ENCODE data around the gene SLC22A23. TPM values are rescaled to one million over a fixed set of nuclear protein-coding genes. Genes with fewer than 3 reads are reported as not detected.

Gene SLC22A23
- total RNA-seq, 1 experiment from 2014 or later: 6.8 TPM

DNA sequence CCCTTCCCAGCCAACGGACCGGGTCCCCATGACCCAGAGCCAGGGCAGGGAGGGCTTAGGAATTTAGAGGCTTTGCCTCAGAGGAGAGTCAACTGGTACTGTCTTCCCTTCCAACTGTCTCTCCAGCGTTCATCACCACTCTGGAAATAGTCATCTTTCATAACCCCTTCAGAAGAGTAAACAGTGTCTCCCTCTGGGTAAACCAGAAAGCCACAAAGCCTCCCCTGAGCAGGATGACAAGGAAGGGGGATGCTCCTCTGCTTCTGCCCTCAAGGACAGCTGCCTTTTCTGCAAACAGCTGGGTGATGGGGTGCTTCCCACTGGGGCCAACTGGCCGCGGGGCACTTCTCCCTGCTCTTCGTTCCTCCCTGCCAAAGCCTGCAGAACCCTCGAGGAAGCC lies 108.0 kb downstream of the SLC22A23 start:
- Histone ChIP-seq H3K14ac (ENCODE audit: insufficient read depth, low read length) (no peak overlapping the region), H2AFZ (ENCODE audit: low read length) (no peak overlapping the region), H2BK5ac (ENCODE audit: insufficient read length, low read length) (no peak overlapping the region), H2BK15ac (ENCODE audit: low read depth, low read length) (no peak overlapping the region), H3K9me3 (ENCODE audit: control insufficient read depth, low read depth, low read length) (no peaks in the 10 kb centered on the region), H4K20me1 (ENCODE audit: control insufficient read depth, insufficient read depth, insufficient read length) (no peaks in the 10 kb centered on the region), H3K18ac (ENCODE audit: insufficient read length, low read depth, low read length) (no peak overlapping the region), H2BK120ac (ENCODE audit: low read depth, low read length, poor library complexity, severe bottlenecking) (no peak overlapping the region), H2BK20ac (ENCODE audit: low read depth, low read length, poor library complexity, severe bottlenecking) (no peak overlapping the region), H4K5ac (ENCODE audit: insufficient read length, low read depth, low read length) (no peak overlapping the region), H3K4me2 (ENCODE audit: insufficient read depth, insufficient read length, low read length) (no peak overlapping the region), H3K27me3 (ENCODE audit: insufficient read depth, low read length) (no peaks in the 10 kb centered on the region), H3K23me2 (ENCODE audit: insufficient read length, low read depth, low read length, poor library complexity, severe bottlenecking) (no peaks in the 10 kb centered on the region), H2BK12ac (ENCODE audit: insufficient read length, low read depth, low read length) (no peak overlapping the region), H3K56ac (ENCODE audit: insufficient read length, low read depth, low read length) (no peak overlapping the region), H3T11ph (ENCODE audit: low read length) (no peak overlapping the region), H3K4ac (ENCODE audit: low read depth, low read length) (no peak overlapping the region), H3K9ac (ENCODE audit: extremely low read depth, insufficient read length, low read length) (no peak overlapping the region), H4K8ac (replicated peaks; ENCODE audit: insufficient read length, low read depth, low read length) (no peak overlapping the region), H3K23ac (ENCODE audit: insufficient read length, low read depth, low read length) (no peak overlapping the region), H4K91ac (ENCODE audit: insufficient read length, low read depth, low read length) (no peak overlapping the region), H2AK5ac (ENCODE audit: insufficient read length, low read length) (no peak overlapping the region), H3K27ac (ENCODE audit: insufficient read length, low read depth, low read length) (no peak overlapping the region), H3K79me2 (ENCODE audit: insufficient read depth, low read length) (no peaks in the 10 kb centered on the region; the same call in 1 of the 2 replicates), H3K79me1 (ENCODE audit: insufficient read depth, low read depth, low read length, poor library complexity, severe bottlenecking) (no peaks in the 10 kb centered on the region), H3K4me1 (ENCODE audit: insufficient read depth, low read length) (peaks cover 15% of the 10 kb centered on the region)
- Mint-ChIP-seq H3K4me1 (peaks cover 46 to 53% of the 10 kb centered on the region in 2 experiments), H3K4me3 (no peak overlapping the region; a peak in 1 of 5 replicates), H3K9me3 (no peaks in the 10 kb centered on the region), H3K36me3 (ENCODE audit: insufficient read depth in 1 of 3, low read depth in 3 of 3) (peaks cover 0 to 7% (median 0%) of the 10 kb centered on the region in 3 experiments; a peak in 3 of 7 replicates), H3K27me3 (ENCODE audit: low read depth) (peaks cover 3% of the 10 kb centered on the region), H3K27ac (no peak overlapping the region)
- WGBS (ENCODE audit: extremely low coverage, insufficient read length, low lambda C conversion rate): no CpG with 5 or more reads among the region's 7 CpGs
- TF ChIP-seq, protein P1, sequence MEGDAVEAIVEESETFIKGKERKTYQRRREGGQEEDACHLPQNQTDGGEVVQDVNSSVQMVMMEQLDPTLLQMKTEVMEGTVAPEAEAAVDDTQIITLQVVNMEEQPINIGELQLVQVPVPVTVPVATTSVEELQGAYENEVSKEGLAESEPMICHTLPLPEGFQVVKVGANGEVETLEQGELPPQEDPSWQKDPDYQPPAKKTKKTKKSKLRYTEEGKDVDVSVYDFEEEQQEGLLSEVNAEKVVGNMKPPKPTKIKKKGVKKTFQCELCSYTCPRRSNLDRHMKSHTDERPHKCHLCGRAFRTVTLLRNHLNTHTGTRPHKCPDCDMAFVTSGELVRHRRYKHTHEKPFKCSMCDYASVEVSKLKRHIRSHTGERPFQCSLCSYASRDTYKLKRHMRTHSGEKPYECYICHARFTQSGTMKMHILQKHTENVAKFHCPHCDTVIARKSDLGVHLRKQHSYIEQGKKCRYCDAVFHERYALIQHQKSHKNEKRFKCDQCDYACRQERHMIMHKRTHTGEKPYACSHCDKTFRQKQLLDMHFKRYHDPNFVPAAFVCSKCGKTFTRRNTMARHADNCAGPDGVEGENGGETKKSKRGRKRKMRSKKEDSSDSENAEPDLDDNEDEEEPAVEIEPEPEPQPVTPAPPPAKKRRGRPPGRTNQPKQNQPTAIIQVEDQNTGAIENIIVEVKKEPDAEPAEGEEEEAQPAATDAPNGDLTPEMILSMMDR (conservative IDR thresholded peaks at IDR 0.05): no peak
- DNase-seq: no peak
